HS-5 (cell line): Measurements from ENCODE around the gene BAZ2B.

Experiments used
- DNase-seq: peaks from one replicate; pipeline ENCODE4 v3.0.0-alpha.2; 2012; ENCODE audit warnings: low read depth

Gene BAZ2B

GRCh38 chr2:159573846-159574606 is 42.3 kb downstream of the BAZ2B start:
- DNase-seq: no peak

GRCh38 chr2:159573294-159573693 is 43.1 kb downstream of the BAZ2B start:
- no peak for DNase-seq

- no peak for DNase-seq
Measured at GRCh38 chr2:159572459-159572858, 43.9 kb downstream of the BAZ2B start.

- DNase-seq: no peak
Measured at GRCh38 chr2:159571540-159572260, 44.6 kb downstream of the BAZ2B start.

GRCh38 chr2:159564081-159564480 is 52.3 kb downstream of the BAZ2B start:
- no peak for DNase-seq

GRCh38 chr2:159562248-159562647 is 54.1 kb downstream of the BAZ2B start:
- DNase-seq: no peak

- DNase-seq: no peak
Measured at GRCh38 chr2:159561786-159562185, 54.6 kb downstream of the BAZ2B start.

GRCh38 chr2:159561242-159561641 is 55.1 kb downstream of the BAZ2B start:
- DNase-seq: no peak

- no peak for DNase-seq
Measured at GRCh38 chr2:159559034-159559433, 57.3 kb downstream of the BAZ2B start.

- no peak for DNase-seq
Measured at GRCh38 chr2:159558479-159558878, 57.9 kb downstream of the BAZ2B start.

GRCh38 chr2:159557437-159558034 is 58.8 kb downstream of the BAZ2B start:
- no peak for DNase-seq

GRCh38 chr2:159555651-159556392 is 60.5 kb downstream of the BAZ2B start:
- no peak for DNase-seq

- no peak for DNase-seq
Measured at GRCh38 chr2:159553727-159554126, 62.6 kb downstream of the BAZ2B start.

- no peak for DNase-seq
Measured at GRCh38 chr2:159551806-159552205, 64.5 kb downstream of the BAZ2B start.

- no peak for DNase-seq
Measured at GRCh38 chr2:159550231-159550630, 66.1 kb downstream of the BAZ2B start.

- no peak for DNase-seq
Measured at GRCh38 chr2:159549234-159549633, 67.1 kb downstream of the BAZ2B start.

- no peak for DNase-seq
Measured at GRCh38 chr2:159546716-159547430, 69.5 kb downstream of the BAZ2B start.

GRCh38 chr2:159546039-159546438 is 70.3 kb downstream of the BAZ2B start:
- DNase-seq: no peak

GRCh38 chr2:159545085-159545484 is 71.3 kb downstream of the BAZ2B start:
- DNase-seq: no peak

GRCh38 chr2:159542101-159542500 is 74.2 kb downstream of the BAZ2B start:
- DNase-seq: no peak

- DNase-seq: no peak
Measured at GRCh38 chr2:159539701-159540100, 76.6 kb downstream of the BAZ2B start.

- no peak for DNase-seq
Measured at GRCh38 chr2:159538801-159539200, 77.5 kb downstream of the BAZ2B start.
